ENCODE data around the gene GABRG3. TPM values are rescaled to one million over a fixed set of nuclear protein-coding genes. Genes with fewer than 3 reads are reported as not detected.

Gene GABRG3
- total RNA-seq, 1 experiment from 2014 or later = not detected

DNA sequence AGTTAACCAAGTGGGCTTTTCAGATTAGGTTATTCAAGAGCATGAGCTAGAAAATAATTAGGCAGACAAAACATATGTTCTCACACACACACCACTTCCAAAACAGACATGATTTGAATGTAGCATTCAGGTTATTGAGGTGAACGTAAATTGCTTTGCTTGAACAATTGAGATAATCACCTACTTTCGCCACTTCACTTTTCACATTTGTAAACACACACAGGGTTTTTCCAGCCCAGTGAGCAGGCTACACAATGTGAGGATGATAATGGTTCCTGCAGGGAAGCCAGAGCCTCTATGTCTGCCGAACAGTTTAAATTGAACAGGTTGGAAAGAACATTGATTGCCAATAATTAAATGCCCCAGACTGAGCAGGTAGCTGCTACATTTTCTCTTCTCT, 567.3 kb downstream of the GABRG3 start:
- no peak overlapping the region for H2AFZ ChIP-seq (ENCODE audit: low read length)

DNA sequence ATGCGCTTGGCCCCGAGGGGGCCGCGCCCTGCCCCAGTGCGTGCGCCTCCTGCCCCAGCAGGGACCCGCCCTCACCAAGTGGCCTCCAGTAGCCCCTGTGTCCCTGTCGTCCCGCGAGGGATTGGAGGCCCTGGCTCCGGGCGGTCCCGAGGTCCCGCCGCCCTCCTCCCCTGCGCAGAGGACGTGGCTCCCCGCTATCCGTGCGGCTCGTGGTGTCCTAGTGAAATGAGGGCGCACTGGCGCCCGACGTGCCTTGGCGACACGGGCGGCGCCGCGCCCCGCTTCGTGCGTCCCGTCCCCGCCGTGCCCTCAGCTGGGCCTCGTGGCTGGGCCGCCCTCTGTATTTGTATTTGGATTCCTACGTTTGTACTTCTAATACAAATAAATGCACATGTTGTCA, 570.6 kb downstream of the GABRG3 start:
- Histone ChIP-seq H2AFZ (ENCODE audit: low read length) (no peak overlapping the region), H3K9me2 (replicated peaks; ENCODE audit: insufficient read depth, low read length) (no peaks in the 10 kb centered on the region), H3K4me2 (ENCODE audit: low read depth, low read length, poor library complexity, severe bottlenecking) (no peak overlapping the region), H3K27me3 (ENCODE audit: low read length) (no peaks in the 10 kb centered on the region), H3K27ac (ENCODE audit: low read length) (no peak overlapping the region), H3K36me3 (ENCODE audit: insufficient read depth, low read length) (no peaks in the 10 kb centered on the region), H4K20me1 (ENCODE audit: insufficient read depth, low read depth, low read length) (no peaks in the 10 kb centered on the region), H3K79me2 (ENCODE audit: low read length) (no peaks in the 10 kb centered on the region), H3K9ac (ENCODE audit: low read length) (no peak overlapping the region), H3K4me1 (ENCODE audit: low read length) (no peaks in the 10 kb centered on the region), H3K4me3 (ENCODE audit: low read length) (no peak overlapping the region), H3K9me3 (ENCODE audit: low read length) (peaks cover 36% of the 10 kb centered on the region)
- DNase-seq = no peak

More for the DNA sequence above, 567.3 kb downstream of the GABRG3 start:
- no peak for DNase-seq
- Histone ChIP-seq H3K4me1 (ENCODE audit: low read length) (no peaks in the 10 kb centered on the region), H3K9me2 (replicated peaks; ENCODE audit: insufficient read depth, low read length) (no peaks in the 10 kb centered on the region), H3K4me3 (ENCODE audit: low read length) (no peak overlapping the region), H3K9me3 (ENCODE audit: low read length) (peaks cover 44% of the 10 kb centered on the region), H3K27me3 (ENCODE audit: low read length) (no peaks in the 10 kb centered on the region), H3K4me2 (ENCODE audit: low read depth, low read length, poor library complexity, severe bottlenecking) (no peak overlapping the region), H4K20me1 (ENCODE audit: insufficient read depth, low read depth, low read length) (no peaks in the 10 kb centered on the region), H3K27ac (ENCODE audit: low read length) (no peak overlapping the region), H3K36me3 (ENCODE audit: insufficient read depth, low read length) (no peaks in the 10 kb centered on the region), H3K79me2 (ENCODE audit: low read length) (no peaks in the 10 kb centered on the region), H3K9ac (ENCODE audit: low read length) (no peak overlapping the region)

DNA sequence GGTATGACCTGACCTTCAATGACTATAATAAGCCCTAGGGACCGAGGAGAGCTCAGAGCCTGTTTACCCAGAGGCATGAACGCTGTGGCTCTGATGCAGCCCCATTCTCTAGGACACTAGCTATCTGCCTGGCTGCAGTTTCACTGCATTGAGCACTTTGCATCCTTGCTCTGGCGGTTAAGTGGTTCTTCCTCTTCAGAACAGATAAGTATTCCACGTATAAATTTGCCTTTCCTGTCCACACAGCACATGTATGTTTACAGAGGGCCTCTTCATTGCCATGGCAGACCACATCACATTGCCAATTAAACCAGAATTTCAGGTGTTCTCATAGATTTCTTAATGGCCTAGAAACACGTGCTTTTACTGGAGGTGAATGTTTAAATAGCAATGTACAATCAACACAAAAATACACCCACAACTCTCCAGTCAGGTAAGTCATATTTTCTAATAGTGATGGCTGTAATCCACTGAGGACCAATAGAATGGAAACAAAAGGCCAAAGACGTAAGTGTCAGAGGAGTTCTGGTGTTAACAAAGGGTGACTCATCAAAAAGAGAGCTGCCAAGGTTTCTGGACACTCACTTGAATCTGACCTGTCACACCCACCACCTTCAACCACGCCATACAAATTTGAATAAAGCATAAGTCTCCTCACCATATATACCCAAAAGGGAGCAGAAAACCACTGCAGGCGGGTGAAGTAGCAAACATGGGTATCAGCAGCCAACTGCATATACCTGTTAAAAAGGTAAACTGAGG, 574.7 kb downstream of the GABRG3 start:
- Histone ChIP-seq H3K4me1 (ENCODE audit: low read length) (no peaks in the 10 kb centered on the region), H3K9me2 (replicated peaks; ENCODE audit: insufficient read depth, low read length) (no peaks in the 10 kb centered on the region), H2AFZ (ENCODE audit: low read length) (no peak overlapping the region), H3K9ac (ENCODE audit: low read length) (no peak overlapping the region), H3K27ac (ENCODE audit: low read length) (no peak overlapping the region), H3K4me3 (ENCODE audit: low read length) (no peak overlapping the region), H3K9me3 (ENCODE audit: low read length) (peaks cover 28% of the 10 kb centered on the region), H3K79me2 (ENCODE audit: low read length) (no peaks in the 10 kb centered on the region), H4K20me1 (ENCODE audit: insufficient read depth, low read depth, low read length) (no peaks in the 10 kb centered on the region), H3K36me3 (ENCODE audit: insufficient read depth, low read length) (no peaks in the 10 kb centered on the region), H3K27me3 (ENCODE audit: low read length) (no peaks in the 10 kb centered on the region), H3K4me2 (ENCODE audit: low read depth, low read length, poor library complexity, severe bottlenecking) (no peak overlapping the region)
- DNase-seq = no peak

DNA sequence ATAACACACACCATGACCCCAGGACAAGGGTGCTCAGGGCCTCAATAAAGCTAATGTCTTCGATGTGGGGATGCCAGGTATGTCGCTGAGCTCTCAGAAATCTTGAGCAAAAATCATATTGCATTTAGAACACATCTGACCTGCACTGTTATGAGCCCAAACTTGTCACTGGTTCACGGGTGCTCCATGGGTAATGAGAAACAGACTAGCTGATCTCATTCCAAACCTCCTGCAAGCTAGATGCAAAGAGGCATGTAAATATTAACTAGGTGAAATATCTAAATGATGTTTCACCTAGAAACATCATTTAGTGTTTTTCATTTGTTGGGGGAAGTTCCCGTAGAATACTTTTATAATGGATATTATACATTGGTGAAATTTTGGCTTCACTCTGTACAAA, 578.8 kb downstream of the GABRG3 start:
- DNase-seq = no peak
- Histone ChIP-seq H3K9ac (ENCODE audit: low read length) (no peak overlapping the region), H2AFZ (ENCODE audit: low read length) (no peak overlapping the region), H3K4me2 (ENCODE audit: low read depth, low read length, poor library complexity, severe bottlenecking) (no peak overlapping the region), H4K20me1 (ENCODE audit: insufficient read depth, low read depth, low read length) (no peaks in the 10 kb centered on the region), H3K27ac (ENCODE audit: low read length) (no peak overlapping the region), H3K4me1 (ENCODE audit: low read length) (no peaks in the 10 kb centered on the region), H3K9me2 (replicated peaks; ENCODE audit: insufficient read depth, low read length) (no peaks in the 10 kb centered on the region), H3K79me2 (ENCODE audit: low read length) (no peaks in the 10 kb centered on the region), H3K27me3 (ENCODE audit: low read length) (no peaks in the 10 kb centered on the region), H3K36me3 (ENCODE audit: insufficient read depth, low read length) (no peaks in the 10 kb centered on the region), H3K9me3 (ENCODE audit: low read length) (peaks cover 17% of the 10 kb centered on the region), H3K4me3 (ENCODE audit: low read length) (no peak overlapping the region)

DNA sequence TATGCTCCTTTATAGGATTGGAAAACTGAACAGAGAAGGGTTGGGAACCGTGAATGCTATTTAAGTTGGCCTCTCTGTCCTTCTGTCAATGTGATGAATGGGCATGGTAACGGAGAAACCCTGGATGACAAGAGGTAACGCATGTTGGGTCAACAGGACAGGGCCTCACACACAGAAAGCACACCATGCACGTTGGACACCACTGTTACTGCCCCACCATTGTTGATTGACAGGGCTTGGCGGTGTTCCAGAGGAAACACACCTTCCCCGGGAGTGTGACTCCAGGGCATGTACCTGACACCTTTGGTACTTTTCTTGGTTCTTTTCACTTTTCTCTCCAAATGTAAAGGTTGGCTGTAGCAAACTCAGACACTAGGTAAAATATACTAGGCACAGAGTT, 579.7 kb downstream of the GABRG3 start:
- DNase-seq = no peak

DNA sequence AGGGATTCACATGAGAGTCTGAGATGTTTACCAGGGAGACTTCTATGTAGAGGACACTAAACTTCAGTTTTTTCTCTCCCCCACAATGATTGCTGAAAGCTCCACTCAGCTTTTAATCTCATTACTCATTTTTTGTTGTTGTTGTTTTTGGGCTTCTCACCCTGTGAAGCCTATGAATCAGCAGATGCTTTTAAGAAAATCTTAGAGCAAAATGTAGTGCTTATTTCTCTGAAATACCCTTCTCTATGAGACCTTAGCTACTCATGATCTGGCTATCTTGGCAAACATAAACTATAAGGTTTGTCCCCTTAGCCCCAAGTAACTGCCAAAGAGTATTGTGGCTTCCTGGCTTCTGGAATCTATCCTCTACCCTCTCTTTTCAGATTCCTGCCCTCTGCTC, 590.8 kb downstream of the GABRG3 start:
- H4K20me1 ChIP-seq (ENCODE audit: insufficient read depth, low read depth, low read length) = no peaks in the 10 kb centered on the region
- H3K4me2 ChIP-seq (ENCODE audit: low read depth, low read length, poor library complexity, severe bottlenecking) = no peak overlapping the region
- H3K79me2 ChIP-seq (ENCODE audit: low read length) = no peaks in the 10 kb centered on the region
- H2AFZ ChIP-seq (ENCODE audit: low read length) = no peak overlapping the region
- peaks cover 51% of the 10 kb centered on the region for H3K9me3 ChIP-seq (ENCODE audit: low read length)
- DNase-seq = no peak
- no peaks in the 10 kb centered on the region for H3K4me1 ChIP-seq (ENCODE audit: low read length)
- H3K9ac ChIP-seq (ENCODE audit: low read length) = no peak overlapping the region
- H3K36me3 ChIP-seq (ENCODE audit: insufficient read depth, low read length) = no peaks in the 10 kb centered on the region
- no peaks in the 10 kb centered on the region for H3K27me3 ChIP-seq (ENCODE audit: low read length)
- no peak overlapping the region for H3K27ac ChIP-seq (ENCODE audit: low read length)
- H3K4me3 ChIP-seq (ENCODE audit: low read length) = no peak overlapping the region
- no peaks in the 10 kb centered on the region for H3K9me2 ChIP-seq (replicated peaks; ENCODE audit: insufficient read depth, low read length)

More for the DNA sequence above, 579.7 kb downstream of the GABRG3 start:
- no peaks in the 10 kb centered on the region for H3K27me3 ChIP-seq (ENCODE audit: low read length)
- no peak overlapping the region for H2AFZ ChIP-seq (ENCODE audit: low read length)
- H3K9ac ChIP-seq (ENCODE audit: low read length) = no peak overlapping the region
- no peak overlapping the region for H3K4me3 ChIP-seq (ENCODE audit: low read length)
- no peaks in the 10 kb centered on the region for H3K36me3 ChIP-seq (ENCODE audit: insufficient read depth, low read length)
- no peaks in the 10 kb centered on the region for H3K79me2 ChIP-seq (ENCODE audit: low read length)
- peaks cover 24% of the 10 kb centered on the region for H3K9me3 ChIP-seq (ENCODE audit: low read length)
- no peaks in the 10 kb centered on the region for H3K9me2 ChIP-seq (replicated peaks; ENCODE audit: insufficient read depth, low read length)
- no peak overlapping the region for H3K4me2 ChIP-seq (ENCODE audit: low read depth, low read length, poor library complexity, severe bottlenecking)
- H3K4me1 ChIP-seq (ENCODE audit: low read length) = no peaks in the 10 kb centered on the region
- no peaks in the 10 kb centered on the region for H4K20me1 ChIP-seq (ENCODE audit: insufficient read depth, low read depth, low read length)
- H3K27ac ChIP-seq (ENCODE audit: low read length) = no peak overlapping the region

DNA sequence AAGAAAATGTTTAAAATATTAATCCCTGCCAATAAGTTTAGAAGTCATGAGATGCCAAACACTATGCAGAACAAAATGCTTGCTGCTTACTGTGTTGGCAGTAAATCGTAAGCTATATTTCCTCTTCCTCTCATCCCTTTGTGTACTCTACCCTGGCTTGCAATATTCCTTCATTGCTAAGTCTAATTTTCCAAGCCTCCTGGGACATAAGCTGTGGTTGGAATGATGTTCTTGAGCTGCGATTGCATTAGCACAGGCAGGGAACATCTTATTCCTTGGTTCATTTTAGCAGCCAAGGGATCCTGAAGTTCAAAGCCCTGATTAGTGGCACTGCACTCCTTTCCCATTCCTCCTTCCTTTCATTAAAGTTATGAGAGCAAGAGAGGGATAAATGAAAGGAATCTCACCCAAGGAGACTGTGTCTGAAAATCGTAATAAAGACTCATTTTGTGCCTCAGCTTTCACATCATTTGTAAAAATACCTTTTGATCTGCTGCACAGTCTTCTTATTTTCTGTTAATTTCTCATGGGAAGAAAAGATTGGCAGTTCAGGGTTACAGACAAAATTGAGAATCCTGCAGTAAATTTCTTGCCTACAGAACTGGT, 592.9 kb downstream of the GABRG3 start:
- Histone ChIP-seq H3K9me3 (ENCODE audit: low read length) (peaks cover 38% of the 10 kb centered on the region), H3K36me3 (ENCODE audit: insufficient read depth, low read length) (no peaks in the 10 kb centered on the region), H3K79me2 (ENCODE audit: low read length) (no peaks in the 10 kb centered on the region), H4K20me1 (ENCODE audit: insufficient read depth, low read depth, low read length) (no peaks in the 10 kb centered on the region), H3K4me2 (ENCODE audit: low read depth, low read length, poor library complexity, severe bottlenecking) (no peak overlapping the region), H3K4me3 (ENCODE audit: low read length) (no peak overlapping the region), H3K9me2 (replicated peaks; ENCODE audit: insufficient read depth, low read length) (no peaks in the 10 kb centered on the region), H2AFZ (ENCODE audit: low read length) (no peak overlapping the region), H3K9ac (ENCODE audit: low read length) (no peak overlapping the region), H3K27ac (ENCODE audit: low read length) (no peak overlapping the region), H3K4me1 (ENCODE audit: low read length) (no peaks in the 10 kb centered on the region), H3K27me3 (ENCODE audit: low read length) (no peaks in the 10 kb centered on the region)
- DNase-seq = no peak

DNA sequence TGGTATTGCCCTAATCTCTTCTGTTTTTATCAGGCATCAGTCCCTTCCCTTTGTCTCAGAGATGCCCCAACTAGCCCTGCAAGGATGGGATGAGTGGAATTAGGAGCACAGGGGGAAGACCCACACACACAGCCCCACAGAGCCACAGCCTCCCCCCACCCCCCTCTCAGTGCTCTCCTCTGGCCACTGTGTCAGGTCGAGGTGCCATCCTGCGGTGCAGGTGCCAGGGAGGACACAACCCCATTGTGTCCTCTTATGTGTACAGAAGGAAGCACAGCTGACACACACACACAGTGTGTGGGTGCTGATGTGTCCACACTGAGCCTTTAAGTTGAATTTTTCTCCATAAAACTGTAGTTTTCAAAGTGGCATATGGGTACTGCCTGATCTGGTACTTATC, 593.7 kb downstream of the GABRG3 start:
- no peaks in the 10 kb centered on the region for H3K4me1 ChIP-seq (ENCODE audit: low read length)
- H3K79me2 ChIP-seq (ENCODE audit: low read length) = no peaks in the 10 kb centered on the region
- no peaks in the 10 kb centered on the region for H3K27me3 ChIP-seq (ENCODE audit: low read length)
- no peak overlapping the region for H3K4me2 ChIP-seq (ENCODE audit: low read depth, low read length, poor library complexity, severe bottlenecking)
- H3K36me3 ChIP-seq (ENCODE audit: insufficient read depth, low read length) = no peaks in the 10 kb centered on the region
- no peak overlapping the region for H3K27ac ChIP-seq (ENCODE audit: low read length)
- no peaks in the 10 kb centered on the region for H3K9me2 ChIP-seq (replicated peaks; ENCODE audit: insufficient read depth, low read length)
- DNase-seq = no peak
- H4K20me1 ChIP-seq (ENCODE audit: insufficient read depth, low read depth, low read length) = no peaks in the 10 kb centered on the region
- H3K9me3 ChIP-seq (ENCODE audit: low read length) = peaks cover 33% of the 10 kb centered on the region
- no peak overlapping the region for H3K4me3 ChIP-seq (ENCODE audit: low read length)
- no peak overlapping the region for H2AFZ ChIP-seq (ENCODE audit: low read length)
- no peak overlapping the region for H3K9ac ChIP-seq (ENCODE audit: low read length)

All from Karpas-422 (cell line).